AML-193 (cell line): Measurements from ENCODE around the gene PRCC.

Experiments used
- DNase-seq, 2 experiments: peaks; one replicate each; lab custom pipeline; 2025; lab: John Stamatoyannopoulos, UW

PRCC gene

GRCh38 chr1:156813750-156814570 lies 46.6 kb downstream of the PRCC start:
- no peak for DNase-seq

DNA sequence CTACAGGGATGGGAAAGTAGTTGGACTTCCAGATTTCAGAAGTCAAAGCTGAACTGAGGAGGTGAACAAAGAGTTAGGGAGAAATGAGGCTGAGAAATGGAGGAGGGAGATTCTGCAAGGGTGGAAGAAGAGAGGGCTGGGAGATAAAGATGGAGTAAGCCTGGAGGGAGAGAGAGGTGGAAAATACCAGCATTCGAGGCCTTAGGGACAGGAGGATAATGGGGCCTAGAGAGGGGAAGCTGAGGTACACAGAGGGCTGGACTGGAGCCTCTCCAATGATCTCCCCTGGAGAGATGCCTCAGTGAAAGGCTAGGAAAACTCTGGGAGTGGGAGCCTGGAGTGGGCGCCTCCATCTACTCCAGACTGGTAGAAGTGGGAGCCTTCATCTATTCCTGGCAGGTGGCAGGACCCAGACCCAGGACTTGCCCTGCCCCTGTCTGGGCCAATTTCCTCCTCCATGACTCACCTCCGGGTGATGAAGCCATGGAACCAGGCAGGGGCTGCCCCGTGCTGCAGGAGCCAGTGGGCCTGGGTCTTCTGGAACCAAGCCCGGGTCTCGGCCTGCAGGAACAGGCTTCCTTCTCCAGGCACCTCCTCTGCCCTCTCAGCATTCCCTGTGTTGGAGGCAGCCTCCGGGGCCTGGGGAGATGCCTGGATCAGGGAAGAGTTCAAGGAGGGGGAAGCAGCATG lies 47.4 kb downstream of the PRCC start:
- no peak for DNase-seq

- DNase-seq: no peak
Observed at GRCh38 chr1:156815307-156815826, 48.0 kb downstream of the PRCC start.

DNA sequence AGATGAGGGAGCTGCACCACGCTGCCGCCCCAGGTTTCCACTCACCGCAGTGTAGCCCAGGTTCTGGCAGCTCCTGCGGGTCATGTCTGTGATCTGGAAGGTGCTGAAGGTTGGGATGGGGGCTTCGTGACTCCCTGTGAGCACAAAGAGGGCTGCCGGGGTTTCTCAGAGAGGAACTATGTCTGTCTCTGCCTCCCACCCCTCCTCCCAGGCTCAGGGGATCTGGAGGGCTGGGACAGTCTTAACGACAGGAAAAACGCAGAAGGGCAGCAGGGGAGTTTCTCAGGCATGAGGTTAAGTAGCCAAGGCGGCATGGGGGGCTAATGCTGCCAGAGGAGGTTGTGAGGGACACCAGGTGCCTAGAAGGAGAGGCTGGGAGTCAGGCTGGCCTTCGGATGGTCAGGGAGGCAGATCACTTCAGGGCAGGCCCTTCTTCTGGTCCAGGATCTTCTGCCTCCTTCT lies 48.7 kb downstream of the PRCC start:
- DNase-seq: no peak

DNA sequence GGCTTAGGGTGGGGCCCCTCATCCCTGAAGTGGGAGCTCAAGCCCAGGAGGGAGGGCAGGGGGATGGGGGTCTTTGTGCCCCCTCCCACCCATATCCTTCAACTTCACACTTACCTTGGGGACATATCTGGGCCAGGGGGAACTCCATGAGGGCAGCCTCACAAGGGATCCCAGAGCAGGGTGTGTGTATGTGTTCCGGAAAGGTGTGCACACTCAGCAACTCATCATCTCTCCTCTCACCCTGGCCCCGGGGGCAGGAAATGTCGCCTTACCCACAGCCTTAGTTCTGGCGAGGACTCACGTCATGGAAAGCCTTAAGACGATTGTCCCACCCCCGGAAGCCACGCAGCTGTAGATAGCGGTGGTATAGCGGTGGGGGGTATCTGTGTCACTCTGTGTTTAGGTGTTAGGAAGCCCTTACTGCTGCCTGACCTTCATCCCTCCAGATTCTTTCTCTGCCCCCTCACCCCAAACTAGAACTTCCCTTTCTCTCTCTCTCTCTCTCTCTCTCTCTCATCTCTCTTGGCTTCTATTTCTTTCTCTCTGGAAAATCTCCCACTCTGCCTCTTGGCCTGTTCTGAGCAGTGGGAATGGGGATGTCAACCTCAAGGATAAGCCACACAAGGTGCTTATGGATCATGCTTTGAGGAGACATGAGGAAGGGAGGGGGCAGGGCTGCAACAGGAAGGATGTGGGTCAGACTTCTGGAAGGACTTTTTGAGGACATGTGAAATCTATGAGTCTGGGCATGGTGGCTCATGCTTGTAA lies 49.4 kb downstream of the PRCC start, which contains the start of gene SH2D2A:
SH2D2A (minus strand) TSS at position 288 of the 768 bp plus-strand sequence; CDS start at position 148, 140 bp downstream.
- peak; percentile 4 to 5 for DNase-seq

- no peak for DNase-seq
Observed at GRCh38 chr1:156821801-156822200, 54.5 kb downstream of the PRCC start.

- DNase-seq: no peak
Observed at GRCh38 chr1:156822680-156823079, 55.3 kb downstream of the PRCC start.

DNA sequence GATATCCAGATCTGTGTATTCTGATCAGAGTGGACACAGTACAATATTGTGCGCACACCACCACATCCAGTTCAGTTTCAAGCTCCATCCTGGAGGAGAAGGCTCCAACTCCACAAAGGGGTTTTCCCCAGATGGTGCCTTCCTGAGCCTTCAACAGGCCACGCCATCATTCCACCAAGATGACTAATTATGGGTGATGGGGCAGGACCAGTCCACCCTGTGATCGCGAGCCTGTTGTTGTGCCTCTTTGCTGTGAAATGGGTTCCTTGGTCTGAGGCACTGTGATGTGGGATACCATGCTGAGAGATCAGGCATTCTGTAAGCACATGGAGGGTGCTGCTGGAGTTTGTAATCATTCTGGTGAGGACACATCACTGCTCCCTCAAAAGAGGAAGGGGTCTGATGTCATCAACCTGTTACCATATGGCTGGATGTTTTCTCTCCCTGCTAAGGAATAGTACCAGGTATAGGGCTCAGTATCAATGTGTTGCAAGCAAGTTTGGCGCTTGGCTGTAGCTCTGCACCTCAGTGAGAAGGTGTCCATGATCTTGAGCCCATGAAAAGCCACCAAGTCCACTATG lies 56.0 kb downstream of the PRCC start:
- no peak for DNase-seq

GRCh38 chr1:156826630-156827029 lies 59.3 kb downstream of the PRCC start:
- no peak for DNase-seq

GRCh38 chr1:156828400-156829124 lies 61.2 kb downstream of the PRCC start:
- DNase-seq: no peak

DNA sequence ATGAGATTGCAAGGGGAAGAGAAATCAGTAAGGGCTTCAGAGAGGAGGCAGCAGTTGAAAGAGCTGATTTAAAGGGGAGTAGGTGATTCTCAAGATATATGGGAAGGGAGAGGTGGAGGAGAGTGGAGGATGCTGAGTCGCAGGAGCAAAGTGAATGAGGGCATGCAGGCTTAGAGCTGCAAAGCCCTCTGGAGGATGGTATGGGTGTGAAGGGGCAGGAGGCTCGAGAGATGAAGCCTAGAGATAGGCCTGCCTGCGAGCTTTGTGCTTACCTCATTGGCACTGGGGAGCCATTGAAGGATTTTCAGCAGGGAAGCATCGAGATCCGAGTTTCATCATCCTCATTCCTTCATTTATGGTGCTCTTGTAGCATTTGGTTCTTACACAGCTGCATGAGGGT lies 65.1 kb downstream of the PRCC start:
- DNase-seq: no peak

DNA sequence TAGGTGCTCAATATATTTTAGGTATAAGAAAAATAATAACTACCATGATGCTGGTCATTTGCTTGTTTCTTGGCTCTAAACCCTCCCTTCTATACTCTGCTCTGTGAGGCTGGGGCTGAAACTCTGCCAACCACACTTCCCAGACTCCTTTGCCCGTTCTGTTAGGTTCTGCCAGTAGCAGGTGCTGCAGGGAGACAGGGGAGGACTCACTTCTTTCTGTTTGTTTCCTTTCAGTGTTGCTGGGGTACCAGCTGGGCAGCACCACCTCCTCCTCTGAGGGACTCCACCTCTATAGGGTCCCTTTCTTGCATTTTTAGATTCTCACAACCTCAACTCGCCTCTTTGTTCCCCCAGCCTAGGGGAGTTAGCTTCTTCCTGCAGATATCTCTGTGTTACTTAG lies 66.3 kb downstream of the PRCC start:
- DNase-seq: no peak

GRCh38 chr1:156834322-156834721 lies 67.0 kb downstream of the PRCC start:
- DNase-seq: no peak

DNA sequence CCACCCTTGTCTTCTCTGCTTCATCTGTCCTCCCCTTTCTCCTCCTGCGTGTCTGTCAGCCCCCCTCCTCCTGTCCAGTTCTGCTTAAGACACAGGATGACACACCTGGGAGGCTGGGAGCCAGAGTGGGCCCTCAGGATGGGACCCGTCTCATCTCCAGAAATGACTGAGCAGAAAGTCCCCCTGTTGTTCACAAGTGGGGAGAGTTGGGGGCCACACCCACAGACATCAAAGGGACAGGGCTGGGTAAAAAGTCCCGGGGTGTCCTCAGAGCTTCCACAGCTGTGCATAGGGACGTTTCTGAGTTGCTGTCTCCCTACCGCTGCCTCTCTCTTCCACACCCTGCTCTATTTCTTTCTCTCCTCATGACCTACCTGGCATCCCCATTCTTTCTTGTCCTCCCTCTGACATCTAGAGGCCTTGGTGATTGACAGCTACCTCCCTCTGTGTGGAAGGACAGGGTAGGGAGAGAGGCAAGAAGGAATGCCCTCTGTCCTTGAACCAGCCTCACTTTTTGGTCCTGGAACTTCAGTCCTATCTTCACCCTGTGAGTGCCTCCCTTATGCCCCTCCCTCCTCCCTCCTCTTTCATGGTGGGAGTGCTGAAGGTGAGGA lies 68.8 kb downstream of the PRCC start:
- DNase-seq: no peak

GRCh38 chr1:156836892-156837291 lies 69.6 kb downstream of the PRCC start:
- no peak for DNase-seq

- DNase-seq: peak in 1 of 2 experiments; percentile 20
Observed at GRCh38 chr1:156838972-156839371, 71.6 kb downstream of the PRCC start.

DNA sequence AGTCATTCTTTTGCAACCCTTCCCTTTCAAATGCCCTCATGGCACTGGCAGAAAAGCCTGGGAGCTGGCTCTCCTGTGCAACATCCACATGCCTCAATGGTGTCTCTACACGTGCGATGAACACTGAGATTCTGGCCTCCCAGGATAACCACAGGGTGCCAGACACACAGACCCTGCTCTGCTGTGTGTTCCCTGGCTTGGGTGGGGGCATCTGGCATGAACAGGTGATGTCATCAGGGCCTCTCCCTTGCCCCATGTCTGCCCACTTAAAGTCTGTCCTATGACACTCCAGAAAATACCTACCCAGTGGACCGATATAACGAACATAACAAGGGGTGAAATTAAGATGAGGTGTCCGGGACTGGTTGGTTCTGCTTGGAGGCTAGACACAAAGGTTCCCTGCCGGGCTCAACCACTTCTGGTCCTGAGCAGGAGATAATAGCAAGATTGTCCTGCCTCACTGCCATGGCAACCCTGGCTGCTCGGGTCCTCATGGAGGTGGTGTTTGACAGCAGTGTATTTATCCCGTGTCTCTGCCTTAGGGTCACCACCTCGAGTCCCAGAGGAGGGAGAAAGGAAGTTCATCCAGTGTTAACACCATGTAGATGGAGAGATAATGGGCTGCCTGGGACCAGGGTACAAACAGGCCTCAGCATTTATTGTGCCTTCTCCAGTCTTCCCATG lies 72.2 kb downstream of the PRCC start:
- no peak for DNase-seq

DNA sequence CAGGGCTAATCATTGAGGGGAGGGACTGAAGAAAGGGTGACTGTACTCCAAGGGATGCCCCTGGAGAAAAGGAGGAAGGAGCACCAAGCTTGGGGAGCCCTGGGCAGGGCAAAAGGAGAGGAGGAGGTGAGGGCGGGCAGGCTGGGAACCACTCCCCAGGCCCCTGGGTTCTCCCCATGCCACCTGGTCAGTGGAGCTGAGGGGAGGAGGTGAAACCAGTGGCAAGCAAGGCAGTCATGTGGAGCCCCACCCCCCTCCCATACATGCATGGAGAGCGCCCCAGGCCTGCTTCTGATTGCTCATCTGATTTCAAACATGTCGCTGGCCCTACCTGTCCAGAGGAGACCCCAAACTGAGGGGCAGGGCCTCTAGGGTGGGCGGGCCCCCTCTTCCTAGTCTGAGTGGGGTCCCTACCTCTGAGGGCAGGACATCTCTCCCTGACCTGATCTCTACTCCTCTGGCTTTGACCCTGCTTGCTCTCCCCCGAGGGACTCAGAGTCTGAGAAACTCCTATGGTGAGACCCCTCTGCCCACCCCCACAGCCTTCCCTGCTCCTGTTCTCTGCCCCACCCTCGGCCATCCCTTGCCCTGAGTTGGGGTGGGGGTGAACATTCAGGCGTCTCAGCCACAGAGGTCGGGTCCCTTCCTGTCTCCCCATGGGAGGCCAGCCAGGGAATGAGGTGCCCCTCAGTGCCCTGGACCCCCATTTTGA lies 73.0 kb downstream of the PRCC start:
- no peak for DNase-seq

- no peak for DNase-seq
Observed at GRCh38 chr1:156840898-156841279, 73.6 kb downstream of the PRCC start.
